PFSK-1 (cell line): ENCODE data around the gene IL10RA.

Experiments
- FOXP2 ChIP-seq: optimal IDR thresholded peaks from 2 replicates; pipeline ENCODE3; 2011; ENCODE audit warnings: borderline replicate concordance, control low read depth, inconsistent platforms; ENCODE audit not compliant: insufficient read depth; ENCODE audit errors: extremely low read length, extremely low read depth
- POLR2AphosphoS5 ChIP-seq: IDR thresholded peaks from 2 replicates; pipeline ENCODE4 v1.6.1; 2012; ENCODE audit warnings: low read depth, mild to moderate bottlenecking, control low read depth, low read length, moderate library complexity
- SIN3A ChIP-seq: IDR thresholded peaks from 2 replicates; pipeline ENCODE4 v1.6.1; 2012; ENCODE audit warnings: mild to moderate bottlenecking, low read length, moderate library complexity, borderline replicate concordance; ENCODE audit not compliant: insufficient read depth
- TAF1 ChIP-seq: IDR thresholded peaks from 2 replicates; pipeline ENCODE4 v1.6.1; 2012; ENCODE audit warnings: low read length, control low read depth, borderline replicate concordance; ENCODE audit not compliant: insufficient read depth
- TF ChIP-seq, protein P1 (sequence below), 2 experiments: IDR thresholded peaks; 2 replicates each; pipeline versions ENCODE4 v1.6.1 to v1.8.0; 2011 to 2012; ENCODE audit warnings: low read depth in 2 of 2, low read length in 2 of 2, control low read depth in 1 of 2, inconsistent platforms in 1 of 2, mild to moderate bottlenecking in 1 of 2, moderate library complexity in 1 of 2; ENCODE audit not compliant: insufficient read depth in 1 of 2

Gene IL10RA

GRCh38 chr11:117969160-117969991, 16.8 kb upstream of the IL10RA start:
- no peak for TF ChIP-seq TAF1
- no peak for TF ChIP-seq SIN3A
- TF ChIP-seq FOXP2 = no peak
- TF ChIP-seq POLR2AphosphoS5 = no peak
- TF ChIP-seq, protein P1, sequence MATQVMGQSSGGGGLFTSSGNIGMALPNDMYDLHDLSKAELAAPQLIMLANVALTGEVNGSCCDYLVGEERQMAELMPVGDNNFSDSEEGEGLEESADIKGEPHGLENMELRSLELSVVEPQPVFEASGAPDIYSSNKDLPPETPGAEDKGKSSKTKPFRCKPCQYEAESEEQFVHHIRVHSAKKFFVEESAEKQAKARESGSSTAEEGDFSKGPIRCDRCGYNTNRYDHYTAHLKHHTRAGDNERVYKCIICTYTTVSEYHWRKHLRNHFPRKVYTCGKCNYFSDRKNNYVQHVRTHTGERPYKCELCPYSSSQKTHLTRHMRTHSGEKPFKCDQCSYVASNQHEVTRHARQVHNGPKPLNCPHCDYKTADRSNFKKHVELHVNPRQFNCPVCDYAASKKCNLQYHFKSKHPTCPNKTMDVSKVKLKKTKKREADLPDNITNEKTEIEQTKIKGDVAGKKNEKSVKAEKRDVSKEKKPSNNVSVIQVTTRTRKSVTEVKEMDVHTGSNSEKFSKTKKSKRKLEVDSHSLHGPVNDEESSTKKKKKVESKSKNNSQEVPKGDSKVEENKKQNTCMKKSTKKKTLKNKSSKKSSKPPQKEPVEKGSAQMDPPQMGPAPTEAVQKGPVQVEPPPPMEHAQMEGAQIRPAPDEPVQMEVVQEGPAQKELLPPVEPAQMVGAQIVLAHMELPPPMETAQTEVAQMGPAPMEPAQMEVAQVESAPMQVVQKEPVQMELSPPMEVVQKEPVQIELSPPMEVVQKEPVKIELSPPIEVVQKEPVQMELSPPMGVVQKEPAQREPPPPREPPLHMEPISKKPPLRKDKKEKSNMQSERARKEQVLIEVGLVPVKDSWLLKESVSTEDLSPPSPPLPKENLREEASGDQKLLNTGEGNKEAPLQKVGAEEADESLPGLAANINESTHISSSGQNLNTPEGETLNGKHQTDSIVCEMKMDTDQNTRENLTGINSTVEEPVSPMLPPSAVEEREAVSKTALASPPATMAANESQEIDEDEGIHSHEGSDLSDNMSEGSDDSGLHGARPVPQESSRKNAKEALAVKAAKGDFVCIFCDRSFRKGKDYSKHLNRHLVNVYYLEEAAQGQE (IDR thresholded peaks at IDR 0.05; ENCODE audit: insufficient read depth in 1 of 2, low read depth in 2 of 2, low read length in 2 of 2) = no peak

GRCh38 chr11:117970400-117971024, 15.7 kb upstream of the IL10RA start:
- TF ChIP-seq FOXP2 (no peak), TAF1 (no peak), SIN3A (no peak), POLR2AphosphoS5 (no peak)
- TF ChIP-seq, protein P1 (IDR thresholded peaks at IDR 0.05; ENCODE audit: insufficient read depth in 1 of 2, low read depth in 2 of 2, low read length in 2 of 2) = no peak

- TF ChIP-seq, protein P1 (IDR thresholded peaks at IDR 0.05; ENCODE audit: insufficient read depth in 1 of 2, low read depth in 2 of 2, low read length in 2 of 2) = no peak
- no peak for TF ChIP-seq TAF1
- no peak for TF ChIP-seq SIN3A
- no peak for TF ChIP-seq FOXP2
- TF ChIP-seq POLR2AphosphoS5 = no peak
These were observed 14.2 kb upstream of the IL10RA start for GRCh38 chr11:117972044-117972443.

DNA sequence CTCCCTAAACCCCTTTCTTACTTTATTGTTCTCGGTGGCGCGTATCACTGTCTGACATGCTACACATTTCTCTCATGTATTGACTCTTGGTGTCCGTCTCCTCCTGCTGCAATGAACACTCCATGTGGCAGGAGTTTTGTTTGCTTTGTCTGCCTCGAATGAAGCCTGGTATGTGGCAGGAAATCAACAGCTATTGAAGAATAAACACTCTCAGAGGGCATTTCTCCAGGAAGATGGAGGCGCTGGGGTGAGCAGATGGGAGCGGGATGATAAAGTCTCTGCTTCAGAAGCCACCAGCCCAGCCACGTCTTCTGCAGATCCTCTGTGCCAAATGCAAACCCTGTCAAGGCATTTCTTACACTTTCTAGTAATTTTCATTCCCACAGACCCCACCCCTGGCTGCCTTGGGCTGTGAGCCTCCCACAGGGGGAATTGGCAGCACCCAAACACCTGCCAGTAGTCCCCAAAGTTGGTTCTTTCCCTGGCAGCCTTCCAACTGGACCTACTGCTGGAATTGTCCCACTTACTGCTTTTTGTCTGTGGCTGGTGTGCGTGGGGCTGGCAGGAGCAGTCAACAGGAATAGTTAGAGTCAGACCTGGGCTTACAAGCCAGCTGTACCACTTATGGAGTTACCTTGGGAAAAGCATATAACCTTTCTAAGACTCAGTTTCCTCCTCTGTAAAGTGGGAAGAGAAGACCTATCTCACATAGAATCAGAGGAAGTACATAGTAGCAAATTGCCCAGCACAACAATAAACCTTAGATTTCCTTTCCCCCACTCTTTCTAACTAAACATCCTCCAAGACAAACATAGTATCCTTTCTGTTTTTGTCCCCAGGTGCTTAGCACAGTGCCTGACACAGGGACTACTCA, 13.3 kb upstream of the IL10RA start:
- no peak for TF ChIP-seq POLR2AphosphoS5
- no peak for TF ChIP-seq TAF1
- TF ChIP-seq SIN3A = no peak
- TF ChIP-seq, protein P1 (IDR thresholded peaks at IDR 0.05; ENCODE audit: insufficient read depth in 1 of 2, low read depth in 2 of 2, low read length in 2 of 2) = no peak
- no peak for TF ChIP-seq FOXP2
